NCI-H2196 treated with DMSO at 0.1 percent for 48 hours (cell line): ENCODE measurements around the gene SYCE3.

Experiments used
- DNase-seq: peaks from one replicate; lab custom pipeline; 2025; ENCODE audit not compliant: unreplicated experiment; lab: John Stamatoyannopoulos, UW

SYCE3 gene

DNA sequence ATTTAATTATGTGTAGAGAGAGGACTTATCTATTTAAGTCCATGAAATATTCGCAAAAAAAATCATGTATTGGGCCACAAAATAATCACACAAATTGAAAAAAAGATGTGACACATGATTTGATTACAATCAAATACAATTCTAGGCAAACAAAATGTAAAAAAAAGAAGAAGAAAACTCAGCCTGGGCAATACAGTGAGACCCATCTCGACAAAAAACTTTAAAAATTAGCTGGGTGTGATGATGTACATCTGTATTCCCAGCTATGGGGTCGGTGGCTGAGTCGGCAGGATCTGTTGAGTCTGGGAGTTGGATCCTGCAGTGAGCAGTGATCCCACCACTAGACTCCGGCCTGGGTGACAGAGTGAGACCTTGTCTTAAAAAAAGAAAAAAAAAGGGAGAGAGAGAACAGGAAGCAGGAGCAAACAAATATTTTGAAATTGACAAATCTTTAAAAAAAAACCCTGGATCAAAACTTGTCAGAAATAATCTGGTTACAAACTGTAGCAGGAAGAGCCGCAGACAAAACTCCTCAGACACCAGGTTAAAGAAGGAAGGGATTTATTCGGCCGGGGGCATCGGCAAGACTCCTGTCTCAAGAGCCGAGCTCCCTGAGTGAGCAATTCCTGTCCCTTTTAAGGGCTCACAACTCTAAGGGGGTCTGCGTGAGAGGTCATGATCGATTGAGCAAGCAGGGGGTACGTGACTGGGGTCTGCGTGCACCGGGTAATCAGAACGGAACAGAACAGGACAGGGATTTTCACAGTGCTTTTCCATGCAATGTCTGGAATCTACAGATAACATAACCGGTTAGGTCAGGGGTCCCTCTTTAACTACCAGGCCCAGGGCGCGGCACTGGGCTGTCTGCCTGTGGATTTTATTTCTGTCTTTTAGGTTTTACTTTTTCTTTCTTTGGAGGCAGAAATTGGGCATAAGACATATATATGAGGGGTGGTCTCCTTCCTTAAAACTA, 29.6 kb downstream of the SYCE3 start:
- DNase-seq, result no peak

DNA sequence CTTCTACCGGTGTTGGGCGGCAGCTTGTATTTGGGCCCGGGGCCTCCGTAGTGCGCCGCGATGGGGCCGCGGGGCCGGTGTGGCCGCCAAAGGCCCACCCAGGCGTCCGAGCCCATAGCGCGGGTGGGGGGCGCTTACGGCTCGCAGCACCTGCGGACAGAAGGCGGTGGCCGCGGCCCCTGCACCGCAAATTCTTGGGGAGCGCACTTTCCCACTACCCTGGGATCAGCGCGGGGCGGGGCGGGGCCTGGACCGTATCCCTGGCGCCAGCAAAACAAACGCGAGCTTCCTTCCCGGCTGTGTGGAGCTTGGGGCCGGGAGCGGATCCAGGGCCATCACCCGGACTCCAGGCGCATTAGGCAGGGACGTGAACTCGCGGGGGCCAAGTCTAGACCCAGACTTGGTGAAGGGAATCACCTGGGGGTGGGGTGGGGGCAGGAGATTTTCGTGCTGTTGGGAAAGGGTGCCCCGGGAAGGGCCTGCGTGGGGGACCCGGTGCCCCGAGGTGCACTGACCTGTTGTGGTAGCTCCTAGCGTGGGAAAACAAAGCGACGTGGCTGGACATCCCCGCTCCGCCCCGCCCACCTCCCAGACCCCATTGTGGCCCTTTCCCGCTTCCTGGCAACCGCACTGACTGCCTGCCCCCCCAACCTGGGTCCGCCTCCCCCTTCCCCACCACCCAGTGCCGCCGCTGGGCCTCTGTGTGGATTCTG, 30.6 kb downstream of the SYCE3 start:
- DNase-seq, result no peak

DNA sequence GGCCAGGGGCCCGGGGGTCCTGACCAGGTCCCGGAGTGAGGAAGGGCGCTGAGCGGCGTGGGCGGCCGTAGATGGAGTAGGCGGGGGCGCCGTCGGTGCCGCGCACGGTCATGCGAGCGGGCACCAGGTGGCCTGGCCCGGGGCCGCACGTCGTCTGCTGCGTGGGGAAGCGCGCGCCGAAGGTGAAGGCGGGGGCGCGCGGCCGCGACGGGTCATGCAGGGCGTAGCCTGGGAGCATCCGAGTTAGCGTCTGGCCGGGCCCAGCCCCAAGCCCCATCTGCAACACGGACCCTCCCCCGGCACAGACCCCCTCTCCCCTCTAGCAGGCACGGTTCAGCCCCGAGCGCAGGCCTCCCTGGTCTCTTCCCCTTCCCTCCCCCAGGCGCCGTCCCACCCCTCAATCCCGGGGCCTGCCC, 31.2 kb downstream of the SYCE3 start:
- peak; percentile 8 for DNase-seq

DNA sequence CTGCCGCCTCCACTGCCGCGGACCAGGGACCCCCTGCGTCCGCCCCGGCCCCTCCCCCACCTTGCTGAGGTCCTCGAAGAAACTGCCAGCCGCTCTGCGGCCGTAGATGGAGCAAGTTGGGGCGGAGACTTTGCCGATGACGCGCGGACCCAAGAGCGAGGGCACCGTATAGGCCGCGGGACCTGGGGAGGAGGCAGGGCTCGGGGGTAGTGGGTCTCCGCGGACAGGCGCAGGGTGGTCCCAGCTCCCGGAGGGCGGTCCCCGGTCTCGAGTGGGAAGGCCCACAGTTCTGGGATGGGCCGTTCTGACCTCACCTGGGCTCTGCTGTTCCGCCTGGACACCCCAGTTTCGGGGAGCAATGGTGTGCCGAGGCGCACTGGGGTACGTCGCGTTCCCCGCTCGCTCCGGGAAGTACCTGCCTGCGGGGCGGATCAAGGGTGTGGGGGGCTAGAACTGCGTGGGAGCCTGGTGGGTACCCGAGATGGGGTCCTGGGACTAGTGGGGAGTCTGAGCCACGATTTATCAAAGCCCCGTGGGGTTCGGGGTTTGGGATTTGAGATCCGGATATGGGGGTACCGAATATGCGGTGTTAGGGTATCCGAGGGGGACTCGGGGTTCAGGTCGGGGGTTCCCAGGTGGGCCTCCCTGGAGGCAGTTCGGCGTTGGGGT, 31.7 kb downstream of the SYCE3 start:
- peak; percentile 16 for DNase-seq

DNA sequence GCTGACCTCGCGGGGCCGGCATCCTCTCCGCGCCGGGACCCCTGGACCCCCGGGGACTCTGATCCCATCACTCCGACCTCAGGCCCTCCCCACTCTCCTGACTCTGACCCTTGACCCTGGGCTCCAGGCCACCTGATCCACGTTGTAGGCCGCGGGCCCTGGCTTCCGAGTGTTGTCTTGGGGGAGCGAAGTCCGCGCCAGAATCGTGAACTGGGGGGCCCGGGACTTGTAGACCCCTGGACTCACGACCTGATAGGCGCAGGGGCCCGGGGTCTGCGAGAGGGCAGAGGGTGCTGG, 32.2 kb downstream of the SYCE3 start:
- no peak for DNase-seq

DNA sequence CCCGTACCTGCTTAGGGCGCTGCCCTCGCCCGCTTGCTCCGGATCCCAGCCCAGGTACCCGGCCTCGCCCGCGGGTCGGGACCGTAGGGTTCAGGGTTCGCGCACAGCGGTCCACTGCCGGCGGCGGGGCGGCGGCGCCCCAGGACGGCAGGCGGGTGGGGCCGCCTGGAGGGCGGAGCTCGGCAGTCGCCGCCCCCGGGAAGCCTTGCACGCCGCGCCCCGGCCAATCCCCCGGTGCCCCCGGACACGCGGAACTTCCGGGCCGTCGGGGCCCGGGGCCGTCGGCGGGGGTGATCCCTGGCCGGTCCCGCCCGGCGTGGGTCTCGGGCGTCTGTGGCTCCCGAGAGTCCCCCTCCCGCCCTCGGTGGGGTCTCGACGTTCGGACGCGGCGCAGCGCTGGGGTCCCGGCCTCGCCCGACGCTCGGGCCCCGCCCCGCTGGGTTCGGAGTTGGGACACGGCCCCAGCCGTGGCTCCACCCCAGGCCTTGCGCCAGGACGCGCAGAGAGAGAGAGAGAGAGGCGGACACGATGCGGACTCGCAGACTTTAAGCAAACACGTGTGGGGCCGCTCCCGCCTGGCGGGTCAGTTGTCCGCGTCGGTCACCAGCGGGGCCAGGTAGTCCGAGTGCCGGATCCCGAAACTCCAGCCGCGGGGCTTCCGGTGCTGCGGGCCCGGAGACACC, 32.7 kb downstream of the SYCE3 start, which contains the start of gene TYMP:
TSS of gene TYMP (minus strand) at position 116 of the 683 bp plus-strand sequence. CDS start 303 bp downstream, outside the sequence.
- no peak for DNase-seq

DNA sequence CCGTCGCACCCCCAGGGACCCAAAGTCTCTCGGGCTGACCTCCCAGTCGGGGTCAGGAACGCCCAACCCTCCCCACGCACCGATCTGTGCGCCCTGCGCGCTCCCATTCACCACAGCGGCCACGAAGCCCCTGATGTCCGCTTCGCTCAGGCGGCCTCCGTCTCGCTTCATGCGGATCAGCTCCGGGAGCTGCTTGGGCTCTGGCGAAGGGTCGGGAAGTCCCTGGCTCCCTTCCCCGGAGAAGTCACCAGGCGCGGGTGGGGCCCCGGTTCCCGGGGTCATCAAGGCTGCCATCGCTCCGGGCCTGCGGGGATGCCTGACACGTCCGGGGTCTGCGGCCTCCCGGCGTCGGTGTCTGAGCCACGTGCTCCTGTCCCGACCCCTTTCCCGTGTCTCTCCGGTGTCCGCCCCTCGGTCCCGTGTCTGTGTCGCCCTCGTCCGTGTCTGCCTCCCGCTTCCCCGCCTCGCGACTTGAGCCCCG, 33.3 kb downstream of the SYCE3 start:
- no peak for DNase-seq

DNA sequence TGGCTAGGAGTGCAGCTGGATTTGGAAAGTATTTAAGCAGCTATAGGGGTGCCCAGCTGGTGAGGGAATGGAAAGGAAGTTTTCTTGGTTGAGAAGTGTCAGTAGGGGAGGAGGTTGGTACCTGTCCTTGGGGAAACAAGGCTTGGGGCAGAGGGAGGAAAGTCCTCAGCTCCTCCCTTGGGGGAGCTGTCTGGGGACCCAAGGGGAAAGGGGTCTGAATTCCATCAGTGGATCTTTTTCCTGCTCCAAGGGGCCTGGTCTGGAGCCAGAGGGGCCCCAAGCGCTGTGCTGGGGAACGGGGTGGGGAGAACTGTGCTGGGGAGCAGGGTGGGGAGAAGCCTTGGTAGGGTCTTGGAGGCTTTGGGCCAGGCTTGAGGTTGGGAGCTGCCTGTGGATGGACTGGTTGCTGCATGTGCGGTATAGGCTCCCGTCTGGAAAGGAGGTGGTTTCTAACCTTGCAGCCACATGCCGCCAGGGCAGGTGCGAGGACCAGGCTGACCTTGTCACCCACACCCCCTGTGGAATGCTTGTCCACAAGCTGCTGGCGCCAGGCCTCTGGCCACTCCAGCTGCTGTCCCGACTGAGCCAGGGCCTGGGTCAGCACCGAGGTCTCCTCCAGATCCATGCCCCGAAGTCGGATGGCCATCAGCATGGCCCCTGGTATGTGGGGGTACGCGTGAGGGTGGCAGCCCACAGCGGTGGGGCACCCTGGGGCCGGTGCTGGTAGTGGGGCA, 33.9 kb downstream of the SYCE3 start:
- no peak for DNase-seq

DNA sequence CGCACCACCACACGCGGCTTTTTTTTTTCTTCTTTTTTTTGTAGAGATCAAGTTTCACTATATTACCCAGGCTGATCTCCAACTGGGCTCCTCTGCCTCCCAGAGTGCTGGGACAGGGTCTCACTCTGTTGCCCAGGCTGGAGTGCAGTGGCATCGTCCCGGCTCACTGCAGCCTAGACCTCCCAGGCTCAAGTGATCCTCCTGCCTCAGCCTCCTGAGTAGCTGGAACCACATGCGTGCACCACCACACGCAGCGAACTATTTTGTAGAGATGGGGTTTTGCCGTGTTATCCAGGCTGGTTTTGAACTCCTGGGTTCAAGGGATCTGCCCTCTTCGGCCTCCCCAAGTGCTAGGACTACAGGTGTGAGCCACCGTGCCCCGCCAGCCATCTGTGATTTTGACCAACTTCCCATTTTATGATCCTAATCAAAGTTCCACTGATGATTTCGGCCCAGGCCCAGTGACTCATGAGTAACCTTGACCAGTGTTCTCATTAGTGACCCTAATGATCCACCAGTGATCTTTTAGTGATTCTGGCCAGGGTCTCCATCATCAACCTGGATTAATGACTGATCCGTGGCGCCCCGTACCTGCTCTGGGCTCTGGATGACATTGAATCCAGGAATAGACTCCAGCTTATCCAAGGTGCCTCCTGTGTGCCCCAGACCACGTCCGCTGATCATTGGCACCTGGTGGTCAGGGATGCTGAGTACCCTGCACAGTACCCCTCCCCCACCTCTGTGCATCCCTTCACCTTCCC, 34.6 kb downstream of the SYCE3 start:
- no peak for DNase-seq

DNA sequence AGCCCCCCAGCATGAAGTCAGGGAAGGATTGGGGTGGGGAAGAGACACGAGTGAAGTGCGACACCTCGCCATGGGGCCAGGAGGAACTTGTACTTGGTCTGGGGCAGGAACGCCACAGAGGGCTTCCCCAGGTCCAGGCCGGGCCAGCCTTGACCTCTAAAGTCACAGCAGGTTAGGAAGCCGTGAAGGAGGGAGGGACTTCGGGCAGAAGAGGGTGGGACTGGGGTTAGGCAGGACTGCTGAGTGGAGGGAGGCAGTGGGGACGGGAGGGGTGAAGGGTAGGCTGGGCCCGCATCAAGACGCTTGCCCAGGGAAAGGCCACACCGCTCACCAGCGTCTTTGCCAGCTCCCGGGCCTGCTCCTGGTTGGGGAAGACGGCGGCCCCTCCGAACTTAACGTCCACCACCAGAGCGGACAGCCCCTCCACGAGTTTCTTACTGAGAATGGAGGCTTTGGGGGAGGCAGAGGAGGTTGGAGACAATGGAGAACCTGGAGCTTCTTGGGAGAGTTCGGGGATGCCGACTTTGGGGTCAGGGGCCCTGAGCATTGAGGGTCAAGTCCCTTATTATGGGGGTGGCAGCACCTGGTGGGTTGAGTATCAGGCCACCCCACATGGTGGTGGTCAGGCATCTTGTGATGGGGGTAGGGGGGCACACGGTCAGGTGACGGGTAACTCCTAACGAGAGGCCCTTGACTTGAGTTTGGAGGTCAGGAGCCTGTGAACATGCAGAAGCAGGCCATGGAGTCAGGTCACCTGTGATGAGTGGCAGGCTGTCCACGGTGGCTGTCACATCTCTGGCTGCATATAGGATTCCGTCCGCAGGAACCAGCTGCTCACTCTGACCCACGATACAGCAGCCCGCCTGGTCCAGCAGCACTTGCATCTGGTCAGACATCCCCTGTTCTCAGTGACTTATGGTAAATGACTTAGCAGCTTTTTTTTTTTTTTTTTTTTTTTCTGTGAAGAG, 35.6 kb downstream of the SYCE3 start:
- DNase-seq, result no peak

DNA sequence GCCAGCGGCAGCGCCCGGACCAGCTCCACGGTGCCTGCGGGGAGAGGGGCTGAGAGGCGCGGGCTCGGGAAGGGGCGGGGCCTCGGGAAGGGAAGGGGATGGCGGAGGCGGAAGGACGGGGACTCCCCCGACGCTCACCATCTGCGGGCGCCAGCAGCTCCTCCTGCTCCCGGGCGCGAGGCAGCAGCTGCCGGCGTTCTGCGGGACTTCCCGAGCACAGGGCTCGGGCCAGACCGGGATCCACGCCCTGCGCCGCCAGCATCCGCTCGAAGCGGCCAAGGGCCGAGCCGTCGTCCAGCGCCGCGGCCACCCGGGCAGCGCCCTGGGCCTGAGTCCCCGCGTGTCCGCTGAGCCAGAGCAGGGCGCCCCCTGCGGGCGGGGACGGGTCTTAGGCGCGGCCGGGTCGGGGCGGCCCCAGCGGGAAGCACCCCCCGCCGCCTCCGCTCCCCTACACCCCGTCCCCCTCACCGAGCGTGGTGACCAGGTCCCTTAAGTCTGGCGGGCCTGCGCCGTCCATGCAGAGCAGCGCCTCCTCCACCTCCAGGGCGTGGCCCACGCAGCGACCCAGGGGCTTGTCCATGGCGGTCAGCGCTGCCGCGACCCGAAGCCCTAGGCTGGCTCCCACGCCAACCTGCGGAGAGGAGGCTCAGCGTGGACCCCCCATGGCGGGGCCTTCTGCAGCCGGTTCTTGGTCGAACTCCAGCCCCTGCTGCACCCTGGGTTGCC, 36.4 kb downstream of the SYCE3 start:
- DNase-seq, result peak; percentile 16

DNA sequence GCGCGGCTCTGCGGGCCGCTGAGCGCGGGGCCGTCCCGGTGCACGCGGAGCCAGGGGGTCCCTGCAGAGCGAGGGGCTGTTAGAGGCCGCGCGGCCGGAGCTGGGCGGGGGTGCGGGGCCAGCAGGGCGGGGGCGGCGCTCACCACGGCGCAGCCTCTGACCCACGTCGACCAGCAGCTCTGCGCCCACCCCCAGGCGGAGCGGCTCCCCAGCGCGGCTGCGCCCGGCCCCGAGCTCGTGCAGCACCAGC, 36.9 kb downstream of the SYCE3 start:
- no peak for DNase-seq

DNA sequence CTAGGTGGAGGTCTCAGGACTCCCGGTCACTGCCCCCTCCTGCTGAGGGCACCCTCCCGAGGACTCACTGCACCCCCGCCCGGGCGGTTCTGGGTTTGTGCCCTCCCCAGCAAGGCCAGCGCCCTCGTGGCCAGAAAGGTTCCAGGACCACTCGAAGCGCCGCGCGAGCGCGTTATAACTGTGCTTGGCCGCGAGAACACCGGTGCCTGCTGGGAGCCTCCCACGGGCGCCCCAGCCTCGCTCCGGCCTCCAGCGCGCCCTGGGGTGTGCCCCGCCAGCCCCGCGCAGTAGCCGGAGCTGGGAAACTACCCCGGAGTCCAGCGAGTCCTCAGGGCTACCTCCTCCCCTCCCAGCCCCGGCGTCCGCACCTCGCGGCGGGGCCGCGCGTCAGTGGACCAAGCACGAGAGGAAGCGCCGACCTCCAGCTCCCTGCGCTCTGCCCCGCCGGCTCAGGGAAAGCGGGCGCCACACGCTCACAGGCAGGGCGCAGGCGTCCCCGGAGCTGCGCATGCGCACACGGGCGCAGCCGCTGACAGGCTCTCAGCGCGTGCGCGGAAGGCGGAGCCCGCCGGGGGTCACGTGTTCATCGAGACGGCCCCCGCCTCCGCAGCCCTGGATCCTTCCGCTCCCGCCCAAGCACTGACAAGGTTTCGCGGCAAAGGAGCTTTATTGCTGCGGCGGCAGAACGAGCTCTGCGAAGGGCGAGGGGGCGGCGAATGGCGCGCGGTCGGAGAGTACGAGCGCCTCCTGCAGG, 37.4 kb downstream of the SYCE3 start, which contains the start of gene SCO2:
TSS of gene SCO2 (minus strand) at position 495 of the 754 bp plus-strand sequence. CDS start 1,187 bp downstream, outside the sequence.
- peak; percentile 83 for DNase-seq

DNA sequence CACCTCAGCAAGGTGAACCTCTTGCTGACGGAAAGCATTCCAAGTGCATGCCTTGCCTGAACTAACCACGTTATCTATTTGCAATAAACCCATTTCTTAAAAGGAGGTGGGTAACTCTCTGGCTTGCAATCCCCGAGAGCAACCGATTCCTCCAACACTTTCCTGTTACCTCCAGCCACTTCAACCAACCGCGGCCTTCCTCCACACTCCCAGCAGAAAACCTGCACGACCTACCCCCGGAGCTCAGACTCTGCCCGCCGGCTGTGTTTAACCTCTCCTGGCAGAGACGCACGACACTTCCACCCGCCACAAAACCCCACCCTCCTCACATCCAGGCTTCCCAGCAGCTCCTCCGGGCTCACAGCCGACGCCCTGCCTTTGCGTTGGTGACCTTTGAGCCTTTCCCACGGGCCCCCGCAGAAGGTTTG, 38.0 kb downstream of the SYCE3 start:
- no peak for DNase-seq

DNA sequence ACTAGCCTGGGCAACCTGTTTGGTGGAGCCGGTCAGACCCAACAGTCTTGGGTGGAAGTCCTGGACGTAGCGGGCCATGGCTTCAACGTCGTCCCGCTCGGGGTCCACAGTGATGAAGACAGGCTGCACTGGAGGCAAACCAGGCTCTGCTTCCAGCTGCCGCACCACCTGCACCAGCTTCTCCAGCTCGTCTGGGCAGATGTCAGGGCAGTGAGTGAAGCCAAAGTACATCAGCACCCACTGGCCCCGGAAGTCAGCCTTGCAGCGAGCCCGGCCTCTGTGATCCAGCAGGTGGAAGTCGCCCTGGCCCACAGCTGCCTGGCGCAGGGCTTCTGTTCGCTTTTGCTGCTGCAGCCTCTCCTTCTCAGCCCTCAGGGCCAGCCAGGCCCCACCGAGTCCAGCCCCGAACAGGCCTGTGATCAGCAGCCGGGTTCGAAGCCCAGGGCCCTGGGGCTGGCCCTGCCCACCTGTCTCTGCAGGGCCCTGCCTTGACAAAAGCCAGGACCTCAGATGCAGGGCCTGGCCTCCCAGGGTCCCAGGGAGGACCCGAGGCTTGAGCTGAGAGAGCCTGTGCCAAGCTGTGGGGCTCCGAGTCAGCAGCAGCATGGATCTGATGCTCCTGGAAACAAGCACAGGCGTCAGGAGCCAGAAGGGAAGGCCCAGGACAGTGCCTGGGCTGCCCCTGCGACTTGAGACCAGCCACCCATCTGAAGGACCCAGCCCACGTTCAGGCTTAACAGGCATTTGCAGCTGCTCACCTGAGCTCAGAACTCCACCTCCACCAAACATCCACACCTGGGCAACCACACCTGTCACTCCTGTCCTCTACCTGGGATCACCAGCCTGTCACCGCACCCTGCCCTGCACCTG, 38.7 kb downstream of the SYCE3 start:
- no peak for DNase-seq

DNA sequence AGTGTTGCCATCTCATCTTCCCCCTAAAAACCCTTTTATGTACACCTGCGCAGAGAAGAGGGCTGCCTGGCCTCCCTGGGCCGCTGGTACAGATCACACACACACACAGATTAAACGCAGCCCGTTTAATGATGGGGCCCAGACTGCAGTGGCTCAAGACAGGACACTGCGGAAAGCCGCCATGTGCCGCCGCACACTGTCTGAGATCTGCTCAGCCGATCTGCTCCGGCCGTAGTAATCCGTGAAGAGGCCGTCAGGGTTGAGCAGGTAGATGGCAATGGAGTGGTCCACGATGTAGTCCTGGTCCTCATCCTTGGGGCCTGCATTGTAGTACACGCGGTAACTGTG, 39.3 kb downstream of the SYCE3 start:
- no peak for DNase-seq
